Tibial artery (tissue), 4 donors: ENCODE data around the gene TEKTIP1.

Source experiments
- DNase-seq, 2 donors: peaks; one replicate each; pipeline ENCODE4 v3.0.0-alpha.2; 2019
- H3K27ac ChIP-seq, 2 donors: fragments of 200-600 bp; sonication (generic) in 1 of 2; 1 replicate in 1 of 2; 2 replicates in 1 of 2; pipeline ENCODE4 v1.5.1; 2018 to 2019; ENCODE audit warnings: mild to moderate bottlenecking in 1 of 2
- H3K27me3 ChIP-seq, 2 donors: fragments of 200-600 bp; sonication (generic) in 1 of 2; one replicate each; pipeline versions ENCODE4 v1.5.1 to v1.6.0; 2016 to 2019
- H3K36me3 ChIP-seq, 3 donors: fragments of 200-600 bp; sonication (generic) in 2 of 3; one replicate each; pipeline ENCODE4 v1.5.1; 2016 to 2019; ENCODE audit warnings: mild to moderate bottlenecking in 2 of 3
- H3K4me1 ChIP-seq, 4 donors: fragments of 200-600 bp; sonication (generic) in 2 of 4; 1 replicate in 3 of 4; 2 replicates in 1 of 4; pipeline ENCODE4 v1.5.1; 2016 to 2019
- H3K4me3 ChIP-seq, 2 donors: fragments of 200-600 bp; sonication (generic) in 1 of 2; 1 replicate in 1 of 2; 2 replicates in 1 of 2; pipeline ENCODE4 v1.5.1; 2018 to 2019; ENCODE audit warnings: mild to moderate bottlenecking in 2 of 2
- H3K9me3 ChIP-seq, 3 donors: fragments of 200-600 bp; sonication (generic) in 1 of 3; one replicate each; pipeline ENCODE4 v1.5.1; 2016 to 2019
- intact Hi-C: fragments of 100-400 bp; cut with DNase I; formaldehyde crosslinking; loops from one replicate; pipeline ENCODE4 v1.15.0; 2023; ENCODE audit warnings: low total_unique reads
- TF ChIP-seq, protein P1 (sequence below), 2 experiments: fragments of 200-600 bp in 1 of 2; fragments of 450-650 bp in 1 of 2; IDR thresholded peaks; one replicate each; pipeline ENCODE4 v1.5.1; 2017 to 2019; ENCODE audit warnings: antibody characterized with exemption in 2 of 2, mild to moderate bottlenecking in 1 of 2, moderate library complexity in 1 of 2

The TEKTIP1 gene

GRCh38 chr19:3590991-3591659, 52.2 kb downstream of the TEKTIP1 start:
- intact Hi-C loops, result no loop called here

GRCh38 chr19:3591876-3592613, 53.1 kb downstream of the TEKTIP1 start:
- H3K27me3 ChIP-seq, result no peaks in the 10 kb centered on the region
- H3K27ac ChIP-seq, result peak overlapping the region; percentile 34 to 64
- peaks cover 36 to 43% (median 40%) of the 10 kb centered on the region in 3 donors for H3K36me3 ChIP-seq
- H3K9me3 ChIP-seq, result no peaks in the 10 kb centered on the region
- intact Hi-C loops, result no loop called here
- TF ChIP-seq, protein P1, sequence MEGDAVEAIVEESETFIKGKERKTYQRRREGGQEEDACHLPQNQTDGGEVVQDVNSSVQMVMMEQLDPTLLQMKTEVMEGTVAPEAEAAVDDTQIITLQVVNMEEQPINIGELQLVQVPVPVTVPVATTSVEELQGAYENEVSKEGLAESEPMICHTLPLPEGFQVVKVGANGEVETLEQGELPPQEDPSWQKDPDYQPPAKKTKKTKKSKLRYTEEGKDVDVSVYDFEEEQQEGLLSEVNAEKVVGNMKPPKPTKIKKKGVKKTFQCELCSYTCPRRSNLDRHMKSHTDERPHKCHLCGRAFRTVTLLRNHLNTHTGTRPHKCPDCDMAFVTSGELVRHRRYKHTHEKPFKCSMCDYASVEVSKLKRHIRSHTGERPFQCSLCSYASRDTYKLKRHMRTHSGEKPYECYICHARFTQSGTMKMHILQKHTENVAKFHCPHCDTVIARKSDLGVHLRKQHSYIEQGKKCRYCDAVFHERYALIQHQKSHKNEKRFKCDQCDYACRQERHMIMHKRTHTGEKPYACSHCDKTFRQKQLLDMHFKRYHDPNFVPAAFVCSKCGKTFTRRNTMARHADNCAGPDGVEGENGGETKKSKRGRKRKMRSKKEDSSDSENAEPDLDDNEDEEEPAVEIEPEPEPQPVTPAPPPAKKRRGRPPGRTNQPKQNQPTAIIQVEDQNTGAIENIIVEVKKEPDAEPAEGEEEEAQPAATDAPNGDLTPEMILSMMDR (IDR thresholded peaks at IDR 0.05), result no peak
- DNase-seq, result peak in 1 of 2 donors; percentile 65
- H3K4me1 ChIP-seq, result peaks cover 0 to 22% (median 2%) of the 10 kb centered on the region in 4 donors
- H3K4me3 ChIP-seq, result no peak overlapping the region

More at GRCh38 chr19:3590991-3591659, 52.2 kb downstream of the TEKTIP1 start:
- H3K27me3 ChIP-seq, result no peaks in the 10 kb centered on the region
- DNase-seq, result no peak
- H3K36me3 ChIP-seq, result peaks cover 27 to 38% (median 36%) of the 10 kb centered on the region in 3 donors
- no peaks in the 10 kb centered on the region for H3K9me3 ChIP-seq
- TF ChIP-seq, protein P1 (IDR thresholded peaks at IDR 0.05), result no peak
- peaks cover 0 to 31% (median 9%) of the 10 kb centered on the region in 4 donors for H3K4me1 ChIP-seq
- H3K27ac ChIP-seq, result peak overlapping the region in 1 of 2 donors; percentile 64
- no peak overlapping the region for H3K4me3 ChIP-seq

GRCh38 chr19:3593156-3593555, 54.2 kb downstream of the TEKTIP1 start:
- Histone ChIP-seq H3K27ac (peak overlapping the region; percentile 34 to 64), H3K27me3 (no peaks in the 10 kb centered on the region), H3K4me1 (peaks cover 0 to 18% (median 0%) of the 10 kb centered on the region in 4 donors), H3K4me3 (no peak overlapping the region), H3K9me3 (no peaks in the 10 kb centered on the region), H3K36me3 (peaks cover 45 to 52% (median 47%) of the 10 kb centered on the region in 3 donors)
- DNase-seq, result no peak
- intact Hi-C loops, result no loop called here
- TF ChIP-seq, protein P1 (IDR thresholded peaks at IDR 0.05), result no peak
